Stimulated activated CD8-positive, alpha-beta memory T cell treated with anti-CD3 and anti-CD28 coated beads, Interleukin-4, amount 100 ng/mL, for 24 hours (primary cell): ENCODE results near the gene CEACAM1.
"Not testable (repeated sequence)": the region's sequence is repeated elsewhere in the genome, so short reads cannot be mapped to it uniquely, and the experiment has no call there.

Source experiments
- DNase-seq: peaks from one replicate; pipeline ENCODE4 v3.0.0-alpha.2; 2020; ENCODE audit warnings: low read depth

CEACAM1 gene

GRCh38 chr19:42473686-42474085, 54.6 kb downstream of the CEACAM1 start:
- DNase-seq: no peak

GRCh38 chr19:42472402-42473147, 55.7 kb downstream of the CEACAM1 start:
- DNase-seq: no peak

GRCh38 chr19:42471554-42472249, 56.6 kb downstream of the CEACAM1 start:
- DNase-seq: no peak

- DNase-seq: no peak
Measured at GRCh38 chr19:42469311-42470235, 58.7 kb downstream of the CEACAM1 start.

- DNase-seq: no peak
Measured at GRCh38 chr19:42468273-42468796, 59.9 kb downstream of the CEACAM1 start.

GRCh38 chr19:42467183-42467760, 61.0 kb downstream of the CEACAM1 start:
- no peak for DNase-seq

- no peak for DNase-seq
Measured at GRCh38 chr19:42466521-42467182, 61.6 kb downstream of the CEACAM1 start.

- no peak for DNase-seq
Measured at GRCh38 chr19:42465827-42466280, 62.4 kb downstream of the CEACAM1 start.

GRCh38 chr19:42461700-42462324, 66.5 kb downstream of the CEACAM1 start:
- DNase-seq: no peak

- DNase-seq: not testable (repeated sequence)
Measured at GRCh38 chr19:42461231-42461630, 67.0 kb downstream of the CEACAM1 start.

- DNase-seq: no peak
Measured at GRCh38 chr19:42459926-42460325, 68.4 kb downstream of the CEACAM1 start.
